Aorta (tissue), 5 donors: ENCODE measurements around the gene BRDT. TPM values are rescaled to one million over a fixed set of nuclear protein-coding genes. Genes with fewer than 3 reads are reported as not detected.

Experiments used
- ATAC-seq: fragments of 200-7000 bp; cut with Tn5 transposase; one replicate; pipeline ENCODE4 v1.9.1; 2022; ENCODE audit warnings: moderate library complexity; ENCODE audit not compliant: low FRiP score
- DNase-seq, 2 donors: peaks; one replicate each; pipeline ENCODE4 v3.0.0-alpha.2; 2020
- H3K27ac ChIP-seq, 2 donors: one replicate each; pipeline ENCODE4 v1.5.1; 2013; ENCODE audit warnings: low read length in 2 of 2, mild to moderate bottlenecking in 2 of 2, moderate library complexity in 2 of 2, control low read depth in 1 of 2, inconsistent platforms in 1 of 2, low read depth in 1 of 2
- H3K27me3 ChIP-seq, 2 donors: one replicate each; pipeline ENCODE4 v1.6.1; 2013; ENCODE audit warnings: control low read depth in 1 of 2, low read length in 1 of 2, mild to moderate bottlenecking in 1 of 2, moderate library complexity in 1 of 2; ENCODE audit not compliant: insufficient read depth in 2 of 2, control insufficient read depth in 1 of 2
- H3K36me3 ChIP-seq, 2 donors: one replicate each; pipeline ENCODE4 v1.6.1; 2013; ENCODE audit warnings: control low read depth in 1 of 2, low read length in 1 of 2, mild to moderate bottlenecking in 1 of 2; ENCODE audit not compliant: insufficient read depth in 2 of 2, control insufficient read depth in 1 of 2
- H3K4me1 ChIP-seq, 2 donors: one replicate each; pipeline ENCODE4 v1.6.1; 2013; ENCODE audit warnings: low read length in 2 of 2, control low read depth in 1 of 2, mild to moderate bottlenecking in 1 of 2, moderate library complexity in 1 of 2; ENCODE audit not compliant: insufficient read depth in 2 of 2, control insufficient read depth in 1 of 2
- H3K4me3 ChIP-seq, 2 donors: one replicate each; pipeline ENCODE4 v1.5.1; 2013; ENCODE audit warnings: low read length in 2 of 2, control low read depth in 1 of 2, mild to moderate bottlenecking in 1 of 2
- H3K9me3 ChIP-seq: one replicate; pipeline ENCODE4 v1.6.1; 2013; ENCODE audit warnings: mild to moderate bottlenecking, low read length; ENCODE audit not compliant: control insufficient read depth
- WGBS, 2 donors: extraction: QIAGEN DNeasy Blood & Tissue Kit; methylation state at CpG; one replicate each; pipeline ENCODE4 v1.1.7; 2013; 5-methylcytosine and 5-hydroxymethylcytosine counted together
- intact Hi-C, 2 donors: fragments of 100-400 bp; cut with DNase I; formaldehyde crosslinking; loops; one replicate each; pipeline versions ENCODE4 v1.14.2 to v1.15.0; 2022
- long read RNA-seq, 2 donors: library from polyadenylated mRNA; unstranded; transcript quantifications; one replicate each; pipeline ENCODE4 v2.0.0, GENCODE V29; 2020 to 2021
- polyA plus RNA-seq, 2 donors: library from polyadenylated mRNA; stranded (reverse); fragments of 200-250 nt; gene quantifications; one replicate each; pipeline ENCODE4 v1.2.3, GENCODE V29; 2013
- total RNA-seq, 2 donors: library from RNA; stranded (reverse); fragmentation: NEBNext Ultra II Directional; extraction: Animal tissue kit (Norgen Biotek cat#: 25700); gene quantifications; one replicate each; pipeline ENCODE4 v1.2.1, GENCODE V29; 2021
- donor health status: healthy with polysubstance abuse.
- donor health status: Bipolar disorder and iron deficiency.
- donor health status: DM: no; HTN: no; CAD: no.
- donor health status: DM: no; HTN: no; CAD: no.
- donor health status: DM: yes; HTN: yes; CAD: no.

The BRDT gene
- not detected for total RNA-seq
- polyA plus RNA-seq: not detected
- long read RNA-seq, donor 1: 0 reads
- long read RNA-seq, donor 2: 0 reads

DNA sequence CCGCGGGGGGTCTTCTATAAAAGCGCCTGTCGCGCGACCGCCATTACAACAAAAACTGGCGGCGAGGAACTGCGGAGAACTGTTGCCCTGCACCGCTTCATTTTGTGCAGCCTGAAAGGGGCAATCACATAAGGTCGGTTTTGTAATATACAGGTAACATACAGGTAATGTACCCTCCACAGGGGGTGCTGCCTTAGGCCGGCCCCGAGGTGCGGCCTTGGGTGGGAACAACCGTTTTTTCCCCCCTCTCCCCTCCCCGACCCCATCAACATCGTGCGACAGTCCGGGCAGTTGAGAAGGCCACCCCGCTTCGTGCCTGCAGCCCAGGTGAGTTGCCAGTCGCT lies at the start of gene BRDT:
Gene BRDT (plus strand): TSS at position 46 of the 344 bp plus-strand sequence. CDS start 13,354 bp downstream, outside the sequence.
- no peak for DNase-seq
- Histone ChIP-seq H3K4me3 (no peak within 1 kb of the TSS), H3K4me1 (no peaks in the 10 kb centered on the region), H3K9me3 (no peaks in the 10 kb centered on the region), H3K27ac (no peak within 1 kb of the TSS), H3K27me3 (no peaks in the 10 kb centered on the region), H3K36me3 (no peaks in the 10 kb centered on the region)
- intact Hi-C loops: no loop called here
- no peak for ATAC-seq
- WGBS, 2 donors: 90 to 95% methylated on average over 19 to 23 of the region's 23 CpGs

DNA sequence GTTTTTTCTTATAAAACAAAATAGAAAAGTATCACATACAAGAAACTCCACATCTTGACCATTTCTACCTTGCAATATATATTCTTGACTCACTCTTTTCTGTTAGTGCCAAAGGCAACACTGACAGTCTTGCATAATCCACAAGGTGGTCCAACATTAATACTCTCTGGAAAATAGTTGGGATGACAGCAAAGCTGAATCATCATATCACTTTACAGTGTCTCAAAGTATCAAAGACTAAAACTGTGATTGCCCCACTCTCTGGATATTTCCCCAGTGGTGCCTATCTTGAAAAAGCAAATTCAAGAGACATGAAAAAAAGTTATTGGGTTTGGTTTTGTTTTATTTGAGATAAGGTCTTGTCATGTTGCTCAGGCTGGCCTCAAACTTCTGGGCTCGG lies 48.6 kb upstream of the BRDT start:
- no peak overlapping the region for H3K27ac ChIP-seq
- H3K27me3 ChIP-seq: no peaks in the 10 kb centered on the region
- DNase-seq (no peak), ATAC-seq (no peak)
- no peaks in the 10 kb centered on the region for H3K4me1 ChIP-seq
- intact Hi-C loops: no loop called here
- H3K36me3 ChIP-seq: no peaks in the 10 kb centered on the region
- H3K4me3 ChIP-seq: no peak overlapping the region
- no peaks in the 10 kb centered on the region for H3K9me3 ChIP-seq
- WGBS, 2 donors: 32 to 45% methylated on average over 1 of the region's 1 CpG

DNA sequence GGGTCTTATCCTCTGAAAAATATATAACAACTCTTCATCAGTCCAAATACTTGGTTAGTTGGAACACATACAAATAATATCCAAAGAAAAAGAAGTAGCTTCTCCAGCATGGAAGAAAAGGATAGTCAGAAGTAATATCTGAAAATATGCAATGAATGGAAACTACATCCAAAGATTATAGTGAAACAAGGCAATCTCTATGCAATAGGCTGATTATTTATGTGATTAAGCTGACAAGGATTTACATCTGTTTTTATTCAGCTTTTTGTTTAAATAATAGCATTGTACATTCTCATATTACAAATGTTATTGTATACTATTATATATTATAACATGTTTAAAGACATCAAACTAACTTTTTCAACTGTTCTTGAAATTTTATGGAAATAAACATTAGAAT lies 48.0 kb upstream of the BRDT start:
- no peaks in the 10 kb centered on the region for H3K36me3 ChIP-seq
- ATAC-seq (no peak), DNase-seq (no peak)
- H3K4me3 ChIP-seq: no peak overlapping the region
- H3K4me1 ChIP-seq: no peaks in the 10 kb centered on the region
- no peaks in the 10 kb centered on the region for H3K27me3 ChIP-seq
- intact Hi-C loops: no loop called here
- no peaks in the 10 kb centered on the region for H3K9me3 ChIP-seq
- H3K27ac ChIP-seq: no peak overlapping the region

DNA sequence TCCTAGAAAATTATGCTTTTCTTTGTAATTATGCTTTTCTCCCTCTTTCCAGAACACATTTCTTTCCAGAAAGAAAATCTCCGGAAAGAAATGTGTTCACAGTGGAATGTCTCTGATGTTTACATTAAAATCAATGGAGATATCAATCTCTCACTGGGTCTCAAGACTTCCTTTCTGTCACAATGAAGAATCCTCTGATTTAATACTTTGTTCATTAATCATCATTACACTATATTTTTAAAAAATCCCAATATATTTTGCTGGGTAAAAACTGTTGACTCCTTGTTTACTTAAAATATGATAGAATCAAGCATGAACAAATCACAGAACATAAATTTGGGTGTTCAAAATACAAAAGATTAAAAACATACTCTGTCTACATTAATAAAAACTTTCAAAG lies 36.9 kb upstream of the BRDT start:
- H3K27me3 ChIP-seq: no peaks in the 10 kb centered on the region
- no peak overlapping the region for H3K27ac ChIP-seq
- ATAC-seq (no peak), DNase-seq (no peak)
- intact Hi-C loops: no loop called here
- H3K9me3 ChIP-seq: no peaks in the 10 kb centered on the region
- no peaks in the 10 kb centered on the region for H3K36me3 ChIP-seq
- H3K4me1 ChIP-seq: no peaks in the 10 kb centered on the region
- 26% methylated on average over 1 of the region's 1 CpG for WGBS, 2 donors
- H3K4me3 ChIP-seq: no peak overlapping the region

DNA sequence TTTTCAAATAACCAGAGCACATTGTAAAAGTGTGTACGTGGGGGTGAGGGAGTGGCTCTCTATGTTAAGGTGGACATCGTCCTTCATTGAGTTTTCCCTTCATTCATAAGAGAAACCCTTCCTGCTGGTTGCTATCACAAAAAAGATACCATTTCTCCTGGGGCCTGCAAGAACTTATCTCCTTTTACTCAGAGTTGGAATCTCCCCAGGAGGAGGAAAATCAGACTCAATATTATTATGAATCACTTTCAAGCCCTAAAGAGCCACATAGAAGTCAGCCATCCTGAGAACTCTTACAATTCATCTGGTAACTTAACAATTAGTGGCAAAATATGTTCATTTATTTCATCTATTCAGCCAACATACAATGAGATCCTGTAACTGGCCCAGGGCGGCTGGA lies 36.2 kb upstream of the BRDT start:
- no peaks in the 10 kb centered on the region for H3K27me3 ChIP-seq
- DNase-seq (no peak), ATAC-seq (no peak)
- 57 to 59% methylated on average over 3 of the region's 3 CpGs for WGBS, 2 donors
- intact Hi-C loops: no loop called here
- no peaks in the 10 kb centered on the region for H3K36me3 ChIP-seq
- H3K4me1 ChIP-seq: no peaks in the 10 kb centered on the region
- no peaks in the 10 kb centered on the region for H3K9me3 ChIP-seq
- no peak overlapping the region for H3K4me3 ChIP-seq
- no peak overlapping the region for H3K27ac ChIP-seq

DNA sequence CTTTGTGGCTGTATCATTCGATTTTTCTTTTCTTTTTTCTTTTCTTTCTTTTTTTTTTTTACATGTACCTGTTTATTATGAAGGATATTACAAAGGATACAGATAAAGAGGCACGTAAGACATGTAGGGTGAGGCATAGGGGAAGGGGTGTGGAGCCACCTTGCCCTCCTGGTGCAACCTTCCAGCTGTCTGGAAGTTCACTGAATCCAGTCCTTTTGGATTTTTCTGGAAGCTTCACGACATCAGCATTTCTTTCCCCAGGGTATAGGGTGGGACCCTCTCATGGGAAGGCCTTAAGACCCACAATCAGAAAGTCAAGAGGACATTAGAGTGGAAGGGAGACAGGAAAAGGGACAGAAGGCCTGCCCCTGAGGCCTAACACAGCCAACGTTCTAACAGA lies 33.2 kb upstream of the BRDT start:
- no peak for DNase-seq
- no peaks in the 10 kb centered on the region for H3K4me1 ChIP-seq
- H3K4me3 ChIP-seq: no peak overlapping the region
- intact Hi-C loops: no loop called here
- no peak for ATAC-seq
- no peak overlapping the region for H3K27ac ChIP-seq
- WGBS, 2 donors: 69 to 74% methylated on average over 4 of the region's 4 CpGs
- no peaks in the 10 kb centered on the region for H3K9me3 ChIP-seq
- H3K36me3 ChIP-seq: no peaks in the 10 kb centered on the region
- H3K27me3 ChIP-seq: no peaks in the 10 kb centered on the region

DNA sequence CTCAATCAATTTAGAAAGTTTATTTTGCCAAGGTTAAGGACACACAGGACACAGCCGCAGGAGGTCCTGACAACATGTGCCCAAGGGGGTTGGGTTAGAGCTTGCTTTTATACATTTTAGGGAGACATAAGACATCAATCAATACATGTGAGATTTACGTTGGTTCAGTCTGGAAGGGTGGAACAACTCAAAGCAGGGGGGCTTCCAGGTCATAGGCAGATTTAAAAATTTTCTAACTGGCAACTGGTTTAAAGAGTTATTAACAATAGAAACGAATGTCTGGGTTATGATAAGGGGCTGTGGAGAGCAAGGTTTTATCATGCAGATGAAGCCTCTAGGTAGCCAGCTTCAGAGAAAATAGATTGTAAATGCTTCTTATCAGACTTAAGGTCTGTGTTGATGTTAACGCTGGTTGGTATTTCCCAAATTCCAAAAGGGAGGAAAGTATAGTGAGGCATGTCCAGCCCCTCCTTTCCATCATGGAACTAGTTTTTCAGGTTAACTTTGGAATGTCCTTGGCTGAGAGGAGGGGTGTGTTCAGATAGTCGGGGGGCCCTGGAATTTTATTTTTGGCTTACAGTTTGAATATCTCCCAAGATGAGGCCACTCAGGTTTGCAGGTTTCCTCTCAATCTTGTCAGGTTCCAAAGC lies 32.3 kb upstream of the BRDT start:
- Histone ChIP-seq H3K36me3 (no peaks in the 10 kb centered on the region), H3K9me3 (no peaks in the 10 kb centered on the region), H3K27ac (no peak overlapping the region), H3K4me3 (no peak overlapping the region), H3K27me3 (no peaks in the 10 kb centered on the region), H3K4me1 (no peaks in the 10 kb centered on the region)
- DNase-seq: no peak
- ATAC-seq: no peak
- WGBS, 2 donors: 43 to 56% methylated on average over 5 of the region's 5 CpGs
- intact Hi-C loops: no loop called here

DNA sequence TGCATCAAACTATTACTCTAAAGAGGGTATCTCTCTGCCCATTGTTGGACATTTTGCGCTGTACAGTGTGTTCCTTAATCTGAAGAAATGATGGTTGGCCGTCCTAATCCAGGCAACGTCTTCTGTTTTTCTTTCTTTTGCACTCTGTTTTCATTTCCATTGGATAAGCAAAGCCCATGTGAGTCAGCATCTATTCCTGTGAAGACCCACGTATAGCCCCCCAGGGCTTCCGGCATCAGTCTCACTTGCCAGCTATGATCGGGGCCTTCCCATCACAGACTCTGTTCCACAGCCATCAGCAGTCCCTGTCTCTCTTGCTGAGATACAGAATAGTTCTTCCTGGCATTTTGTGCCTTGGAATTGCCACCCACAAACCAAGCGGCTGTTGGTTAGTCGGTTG lies 29.2 kb upstream of the BRDT start:
- ATAC-seq (no peak), DNase-seq (no peak)
- intact Hi-C loops: loop anchor here in 1 of 2 donors (5.0 kb wide), 1 partner anchor 388 kb away; no protein-coding TSS in a partner anchor
- Histone ChIP-seq H3K9me3 (no peaks in the 10 kb centered on the region), H3K4me3 (no peak overlapping the region), H3K36me3 (no peaks in the 10 kb centered on the region), H3K4me1 (no peaks in the 10 kb centered on the region), H3K27ac (no peak overlapping the region), H3K27me3 (no peaks in the 10 kb centered on the region)
- WGBS, 2 donors: 46 to 53% methylated on average over 8 of the region's 8 CpGs

DNA sequence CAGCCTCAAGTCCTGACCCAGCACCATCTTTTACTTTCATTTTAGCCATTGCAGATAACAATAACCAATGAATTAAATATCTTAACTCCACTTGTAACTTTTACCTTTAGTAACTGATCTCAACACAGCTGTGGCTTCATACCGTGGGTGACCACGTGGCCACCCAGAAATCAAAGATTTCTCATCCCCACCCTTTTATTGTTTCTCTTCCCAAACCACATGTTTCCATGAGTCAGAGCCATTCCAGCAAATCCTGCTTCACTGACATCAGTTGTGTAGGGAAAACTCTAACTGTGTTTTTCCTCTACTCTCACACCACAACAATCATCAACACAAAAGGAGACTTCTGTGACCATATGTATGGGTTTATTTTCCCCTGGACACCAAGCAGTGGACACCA lies 25.1 kb upstream of the BRDT start:
- WGBS, 2 donors: 76 to 81% methylated on average over 2 of the region's 2 CpGs
- Histone ChIP-seq H3K27ac (no peak overlapping the region), H3K4me3 (no peak overlapping the region), H3K4me1 (no peaks in the 10 kb centered on the region), H3K36me3 (no peaks in the 10 kb centered on the region), H3K27me3 (no peaks in the 10 kb centered on the region), H3K9me3 (no peaks in the 10 kb centered on the region)
- ATAC-seq (no peak), DNase-seq (no peak)
- intact Hi-C loops: loop anchor here in 1 of 2 donors (5.0 kb wide), 1 partner anchor 392 kb away; no protein-coding TSS in a partner anchor
